GM12865 (cell line): ENCODE results near the gene TAF6.
A peak's percentile ranks its signal among the peaks of the same experiment; 100 is the strongest.

Experiments used
- DNase-seq: peaks from one replicate; pipeline ENCODE4 v3.0.0; 2010; ENCODE audit warnings: low read depth
- H3K4me3 ChIP-seq: 2 replicates; pipeline ENCODE4 v1.5.1; 2011; ENCODE audit warnings: mild to moderate bottlenecking, low read depth, low read length, control low read depth
- CTCF ChIP-seq: IDR thresholded peaks from 2 replicates; pipeline ENCODE4 v1.5.1; 2011; ENCODE audit warnings: low read length, control low read depth, low read depth, inconsistent platforms; ENCODE audit not compliant: insufficient read depth; ENCODE audit errors: missing control alignments

The TAF6 gene

DNA sequence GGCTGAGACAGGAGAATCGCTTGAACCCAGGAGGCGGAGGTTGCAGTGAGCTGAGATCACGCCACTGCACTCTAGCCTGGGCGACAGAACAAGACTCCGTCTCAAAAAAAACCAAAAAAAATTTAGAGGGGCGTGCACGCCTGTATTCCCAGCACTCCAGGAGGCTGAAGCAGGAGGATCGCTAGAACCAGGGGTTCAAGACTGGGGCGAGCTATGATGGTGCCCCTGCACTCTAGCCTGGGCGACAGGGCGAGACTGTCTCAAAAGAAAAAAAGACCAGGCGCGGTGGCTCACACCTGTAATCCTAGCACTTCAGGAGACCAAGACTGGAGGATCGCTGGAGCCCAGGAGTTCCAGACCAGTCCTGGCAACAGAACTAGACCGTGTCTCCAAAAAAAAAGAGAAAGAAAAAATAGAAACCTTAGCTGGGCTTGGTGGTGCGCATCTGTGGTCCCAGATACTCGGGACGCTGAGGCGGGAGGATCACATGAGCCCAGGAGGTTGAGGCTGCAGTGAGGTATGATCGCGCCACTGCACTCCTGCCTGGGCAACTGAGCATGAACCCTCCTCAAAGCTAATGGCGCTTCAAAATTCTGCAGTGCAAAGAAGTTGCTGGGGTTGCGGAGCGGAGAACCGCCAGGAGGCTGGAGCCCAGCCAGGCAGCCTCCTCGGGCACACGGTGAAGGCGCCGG, 7.2 kb upstream of the TAF6 start:
- no peak for DNase-seq
- no peak for TF ChIP-seq CTCF
- H3K4me3 ChIP-seq, result peak overlapping the region; percentile 96

DNA sequence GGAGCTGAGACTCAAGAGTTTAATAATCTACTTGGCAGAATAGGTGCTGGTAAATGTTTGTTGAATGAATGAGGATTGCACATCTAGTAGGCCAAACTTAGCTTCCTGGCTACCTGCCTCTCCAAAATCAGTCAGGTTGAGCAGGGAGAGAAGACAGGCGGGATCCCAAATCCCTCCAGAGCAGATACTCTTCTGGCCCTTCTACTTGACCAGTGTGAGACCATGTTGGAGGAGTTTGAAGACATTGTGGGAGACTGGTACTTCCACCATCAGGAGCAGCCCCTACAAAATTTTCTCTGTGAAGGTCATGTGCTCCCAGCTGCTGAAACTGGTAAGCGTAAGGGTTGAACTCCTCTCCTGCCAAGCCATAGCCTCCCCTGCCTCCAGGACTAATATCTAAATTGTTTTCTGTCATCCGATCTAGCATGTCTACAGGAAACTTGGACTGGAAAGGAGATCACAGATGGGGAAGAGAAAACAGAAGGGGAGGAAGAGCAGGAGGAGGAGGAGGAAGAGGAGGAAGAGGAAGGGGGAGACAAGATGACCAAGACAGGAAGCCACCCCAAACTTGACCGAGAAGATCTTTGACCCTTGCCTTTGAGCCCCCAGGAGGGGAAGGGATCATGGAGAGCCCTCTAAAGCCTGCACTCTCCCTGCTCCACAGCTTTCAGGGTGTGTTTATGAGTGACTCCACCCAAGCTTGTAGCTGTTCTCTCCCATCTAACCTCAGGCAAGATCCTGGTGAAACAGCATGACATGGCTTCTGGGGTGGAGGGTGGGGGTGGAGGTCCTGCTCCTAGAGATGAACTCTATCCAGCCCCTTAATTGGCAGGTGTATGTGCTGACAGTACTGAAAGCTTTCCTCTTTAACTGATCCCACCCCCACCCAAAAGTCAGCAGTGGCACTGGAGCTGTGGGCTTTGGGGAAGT, 5.4 kb upstream of the TAF6 start:
- no peak overlapping the region for H3K4me3 ChIP-seq
- no peak for DNase-seq
- no peak for TF ChIP-seq CTCF

GRCh38 chr7:100122568-100122967, 3.4 kb upstream of the TAF6 start:
- H3K4me3 ChIP-seq, result no peak overlapping the region
- DNase-seq, result no peak
- TF ChIP-seq CTCF, result no peak

DNA sequence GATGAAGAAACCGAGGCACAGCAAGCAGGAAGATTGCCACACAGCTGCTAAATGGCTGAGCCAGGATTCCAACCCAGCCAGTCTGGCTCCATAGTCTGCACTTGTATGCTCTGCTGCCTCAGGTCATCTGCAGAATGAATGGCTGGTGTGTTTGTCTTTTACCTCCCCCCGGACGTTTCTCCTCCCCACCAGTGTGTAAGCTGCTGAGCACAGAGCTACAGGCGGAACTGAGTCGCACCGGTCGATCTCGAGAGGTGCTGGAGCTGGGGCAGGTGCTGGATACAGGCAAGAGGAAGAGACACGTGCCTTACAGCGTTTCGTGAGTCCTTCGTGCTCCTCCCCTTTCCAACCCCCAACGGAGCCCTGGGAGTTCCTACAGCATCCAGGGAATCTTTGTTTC, 2.9 kb upstream of the TAF6 start:
- DNase-seq, result no peak
- no peak for TF ChIP-seq CTCF
- no peak overlapping the region for H3K4me3 ChIP-seq

DNA sequence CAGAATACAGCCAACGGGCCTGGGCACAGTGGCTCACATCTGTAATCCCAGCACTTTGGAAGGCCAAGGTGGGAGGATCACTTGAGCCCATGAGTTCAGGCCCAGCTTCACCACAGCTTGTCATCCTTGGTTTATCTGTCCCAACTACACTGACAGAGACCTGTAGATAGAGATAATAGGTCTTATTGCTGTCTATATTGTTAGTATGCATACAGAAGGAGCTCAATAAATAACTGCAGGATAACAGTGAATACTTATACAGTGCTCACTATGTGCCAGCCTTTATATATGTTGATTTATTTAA, 1.5 kb upstream of the TAF6 start:
- no peak for TF ChIP-seq CTCF
- no peak for DNase-seq
- H3K4me3 ChIP-seq, result no peak overlapping the region

GRCh38 chr7:100119970-100120732, 993 bp upstream of the TAF6 start:
- peak overlapping the region; percentile 99 for H3K4me3 ChIP-seq
- DNase-seq, result peak; percentile 71
- no peak for TF ChIP-seq CTCF
